ENCODE measurements around the gene CHCHD6.

CHCHD6 gene

GRCh38 chr3:126693921-126694320 is 10.1 kb upstream of the CHCHD6 start:
- intact Hi-C loops (cut with DNase I): no loop called here
- no peak for DNase-seq

- intact Hi-C loops (cut with DNase I): no loop called here
- DNase-seq: no peak
Observed at GRCh38 chr3:126696701-126697267, 7.3 kb upstream of the CHCHD6 start.

GRCh38 chr3:126699011-126699410 is 5.0 kb upstream of the CHCHD6 start:
- intact Hi-C loops (cut with DNase I): no loop called here
- DNase-seq: no peak

- intact Hi-C loops (cut with DNase I): loop anchor here (5.0 kb wide), 1 partner anchor 278 kb away; the partner anchor contains the start of gene PLXNA1
- peak in 1 of 10 donors; percentile 25 for DNase-seq
Observed at GRCh38 chr3:126704494-126705214, 614 bp downstream of the CHCHD6 start.

- no peak for DNase-seq
- intact Hi-C loops (cut with DNase I): no loop called here
Observed at GRCh38 chr3:126706631-126707030, 2.6 kb downstream of the CHCHD6 start.

- intact Hi-C loops (cut with DNase I): no loop called here
- DNase-seq: no peak
Observed at GRCh38 chr3:126711121-126711760, 7.2 kb downstream of the CHCHD6 start.

- intact Hi-C loops (cut with DNase I): no loop called here
Observed at GRCh38 chr3:126713199-126713598, 9.2 kb downstream of the CHCHD6 start.

GRCh38 chr3:126714276-126714900 is 10.3 kb downstream of the CHCHD6 start:
- DNase-seq: peak in 4 of 10 donors; percentile 11 to 74 (median 18)
- intact Hi-C loops (cut with DNase I): no loop called here

More at GRCh38 chr3:126713199-126713598, 9.2 kb downstream of the CHCHD6 start:
- DNase-seq: no peak

GRCh38 chr3:126714921-126715320 is 10.9 kb downstream of the CHCHD6 start:
- intact Hi-C loops (cut with DNase I): no loop called here
- no peak for DNase-seq

- no peak for DNase-seq
- intact Hi-C loops (cut with DNase I): no loop called here
Observed at GRCh38 chr3:126715432-126715831, 11.4 kb downstream of the CHCHD6 start.

- intact Hi-C loops (cut with DNase I): no loop called here
- DNase-seq: no peak
Observed at GRCh38 chr3:126716057-126716456, 12.0 kb downstream of the CHCHD6 start.

GRCh38 chr3:126718561-126719445 is 14.8 kb downstream of the CHCHD6 start:
- DNase-seq: no peak
- intact Hi-C loops (cut with DNase I): no loop called here

GRCh38 chr3:126720596-126720995 is 16.6 kb downstream of the CHCHD6 start:
- intact Hi-C loops (cut with DNase I): no loop called here
- DNase-seq: no peak

- intact Hi-C loops (cut with DNase I): no loop called here
- DNase-seq: no peak
Observed at GRCh38 chr3:126721246-126721645, 17.2 kb downstream of the CHCHD6 start.

- intact Hi-C loops (cut with DNase I): no loop called here
- no peak for DNase-seq
Observed at GRCh38 chr3:126723237-126723636, 19.2 kb downstream of the CHCHD6 start.

GRCh38 chr3:126723801-126724200 is 19.8 kb downstream of the CHCHD6 start:
- intact Hi-C loops (cut with DNase I): no loop called here
- DNase-seq: no peak

- intact Hi-C loops (cut with DNase I): no loop called here
- no peak for DNase-seq
Observed at GRCh38 chr3:126728680-126729079, 24.6 kb downstream of the CHCHD6 start.

- DNase-seq: no peak
Observed at GRCh38 chr3:126730376-126730775, 26.3 kb downstream of the CHCHD6 start.

GRCh38 chr3:126731044-126731443 is 27.0 kb downstream of the CHCHD6 start:
- no peak for DNase-seq
- intact Hi-C loops (cut with DNase I): no loop called here

More at GRCh38 chr3:126730376-126730775, 26.3 kb downstream of the CHCHD6 start:
- intact Hi-C loops (cut with DNase I): no loop called here

Measured in posterior cingulate gyrus (tissue), 11 donors.